IPS DF 19.7 (cell line): Measurements from ENCODE around the gene ONECUT2.

ENCODE experiments used
- DNase-seq: peaks from one replicate; pipeline ENCODE4 v3.0.0-alpha.2; 2013; ENCODE audit warnings: low read depth, low spot score

Gene ONECUT2

DNA sequence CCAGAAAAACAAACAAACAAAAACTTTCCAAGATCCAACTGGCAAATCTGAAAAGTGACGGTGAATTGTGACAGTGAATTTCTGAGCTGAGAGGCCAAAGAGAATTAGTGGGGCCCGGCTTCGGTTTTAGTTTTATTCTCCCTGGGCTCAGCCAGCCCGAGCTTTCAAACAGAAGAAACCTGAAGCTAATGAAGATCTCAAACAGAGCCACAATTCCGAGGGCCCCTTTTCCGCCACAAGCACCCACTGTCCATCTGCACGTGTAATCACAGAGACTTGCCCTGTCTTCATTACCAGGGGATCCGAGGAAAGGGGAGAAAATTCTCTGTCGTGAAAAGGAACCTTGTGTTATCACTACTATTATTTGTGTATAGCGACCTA, 4.2 kb upstream of the ONECUT2 start:
- no peak for DNase-seq

DNA sequence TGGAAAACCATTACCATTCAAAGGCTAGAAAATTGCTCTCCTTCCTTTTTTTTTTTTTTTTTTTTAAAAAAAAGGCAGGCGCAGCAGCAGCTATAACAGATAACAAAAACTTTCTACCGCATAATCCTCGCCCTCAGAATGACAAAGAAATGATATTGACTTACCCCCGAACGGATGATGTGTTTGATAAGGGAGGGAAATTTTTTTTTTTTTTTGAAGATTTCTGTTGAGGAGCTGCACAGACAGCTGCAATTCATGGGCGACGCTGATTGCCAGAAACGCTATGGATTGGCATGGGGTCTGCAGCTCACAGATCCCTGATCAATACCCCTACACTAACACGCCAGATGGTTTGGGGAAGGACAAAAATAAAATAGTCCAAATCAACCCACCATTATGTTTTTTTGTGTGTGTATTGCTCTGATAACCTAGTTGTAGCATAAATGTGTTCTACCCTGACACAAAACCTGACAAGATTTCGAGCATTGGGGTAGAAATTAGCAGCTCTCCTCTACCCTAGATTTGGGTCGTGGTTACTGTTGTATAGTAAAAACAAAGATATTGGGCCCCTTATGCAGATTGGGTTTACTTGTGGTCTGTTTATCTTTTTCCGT, 3.6 kb upstream of the ONECUT2 start:
- DNase-seq = no peak

DNA sequence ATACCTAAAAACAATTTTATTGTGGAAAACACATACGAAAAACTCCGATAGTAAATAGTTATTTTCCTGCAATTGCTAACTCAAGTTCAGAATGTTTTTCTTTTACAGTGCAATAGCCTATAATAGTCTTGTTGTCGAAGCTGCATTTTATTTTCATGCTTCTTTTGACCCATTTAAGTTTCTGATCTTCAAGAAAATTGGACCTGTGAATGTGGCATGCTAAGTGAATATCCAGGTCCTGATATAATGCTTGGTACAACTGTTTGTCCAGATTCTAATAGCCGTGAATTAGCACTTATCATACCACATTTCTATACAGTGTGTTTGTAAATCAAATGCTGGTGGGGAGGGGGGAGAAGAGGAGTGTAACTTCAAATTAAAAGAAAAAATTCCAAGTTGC, 3.0 kb upstream of the ONECUT2 start:
- DNase-seq = no peak

DNA sequence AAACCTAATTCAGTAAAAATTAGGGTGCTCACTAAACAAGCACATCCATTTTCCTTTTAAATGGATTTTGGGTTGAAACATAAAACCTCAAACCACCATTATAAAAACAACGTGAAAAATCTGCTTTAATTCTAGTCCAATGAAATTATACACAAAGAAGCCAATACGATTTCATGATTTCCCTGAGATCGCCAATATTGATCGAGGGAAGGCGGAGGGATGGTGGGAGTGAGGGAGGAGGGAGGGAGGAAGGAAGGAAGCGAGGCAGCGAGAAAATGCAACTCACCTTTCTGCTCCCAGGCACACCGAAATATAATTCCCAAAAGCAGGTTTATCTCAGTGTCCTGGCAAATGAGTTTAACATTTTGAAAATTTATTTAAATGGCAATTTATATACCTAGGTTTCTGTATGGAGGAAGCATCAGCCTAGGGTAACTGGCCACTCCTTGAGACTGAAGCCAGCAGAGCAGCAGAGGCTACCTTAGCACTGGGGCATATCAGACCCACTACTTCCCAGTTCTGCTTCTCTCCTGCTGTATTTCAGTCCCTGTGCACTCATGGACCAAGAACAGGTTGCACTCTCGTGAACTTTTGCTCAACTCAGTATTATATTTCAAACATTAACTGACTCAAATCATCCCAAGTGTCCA, 2.3 kb upstream of the ONECUT2 start:
- no peak for DNase-seq

DNA sequence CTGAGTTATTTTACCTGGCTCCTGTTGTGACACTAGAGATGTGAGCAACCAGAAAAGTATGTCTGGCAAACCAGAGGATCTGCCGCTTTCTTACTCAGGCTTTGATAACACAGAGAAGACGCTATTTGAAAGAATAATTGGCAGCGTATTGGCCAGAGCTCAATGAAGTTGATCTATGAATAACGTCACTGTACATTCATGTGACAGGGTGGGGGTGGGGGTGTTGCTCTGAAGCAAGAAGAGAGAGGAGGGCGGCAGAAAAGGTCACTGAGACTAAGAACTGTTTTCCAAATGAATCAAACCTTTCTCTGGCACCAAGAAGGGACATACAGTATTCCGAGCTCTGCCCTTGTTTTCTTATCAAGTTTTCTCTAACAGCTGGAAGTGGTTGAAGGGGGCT, 1.7 kb upstream of the ONECUT2 start:
- no peak for DNase-seq

DNA sequence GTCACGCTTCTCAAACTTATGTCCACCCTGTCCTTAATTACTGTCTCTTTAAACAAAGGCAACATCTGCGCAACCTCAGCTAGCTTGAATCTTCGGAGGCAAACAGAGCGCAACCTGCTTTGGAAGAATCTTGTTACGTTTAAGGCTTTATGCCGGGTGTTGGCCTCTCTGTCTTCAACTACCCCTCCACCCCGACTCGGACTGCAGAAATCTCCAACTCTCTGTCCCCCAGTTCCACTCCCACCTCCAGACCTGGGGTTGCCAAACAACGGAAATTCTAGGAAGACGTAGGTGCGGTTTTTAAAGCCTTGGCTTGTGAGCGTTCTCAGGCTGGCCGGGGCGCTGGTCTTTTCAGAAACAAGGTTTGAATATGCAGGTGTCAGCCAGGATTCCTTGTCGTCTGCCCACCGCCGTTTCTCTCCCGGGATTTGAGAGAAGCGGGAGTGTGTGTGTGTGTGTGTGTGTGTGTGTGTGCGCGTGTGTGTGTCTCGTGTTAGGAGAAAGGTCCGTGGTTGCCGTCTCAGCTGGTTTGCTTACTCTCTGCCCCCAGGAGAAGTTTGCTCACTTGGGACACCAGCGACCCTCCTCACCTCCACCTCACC, 1.1 kb upstream of the ONECUT2 start:
- DNase-seq = no peak

DNA sequence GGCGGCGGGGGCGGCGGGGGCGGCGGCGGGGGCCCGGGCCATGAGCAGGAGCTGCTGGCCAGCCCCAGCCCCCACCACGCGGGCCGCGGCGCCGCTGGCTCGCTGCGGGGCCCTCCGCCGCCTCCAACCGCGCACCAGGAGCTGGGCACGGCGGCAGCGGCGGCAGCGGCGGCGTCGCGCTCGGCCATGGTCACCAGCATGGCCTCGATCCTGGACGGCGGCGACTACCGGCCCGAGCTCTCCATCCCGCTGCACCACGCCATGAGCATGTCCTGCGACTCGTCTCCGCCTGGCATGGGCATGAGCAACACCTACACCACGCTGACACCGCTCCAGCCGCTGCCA, 644 bp downstream of the ONECUT2 start:
- no peak for DNase-seq

DNA sequence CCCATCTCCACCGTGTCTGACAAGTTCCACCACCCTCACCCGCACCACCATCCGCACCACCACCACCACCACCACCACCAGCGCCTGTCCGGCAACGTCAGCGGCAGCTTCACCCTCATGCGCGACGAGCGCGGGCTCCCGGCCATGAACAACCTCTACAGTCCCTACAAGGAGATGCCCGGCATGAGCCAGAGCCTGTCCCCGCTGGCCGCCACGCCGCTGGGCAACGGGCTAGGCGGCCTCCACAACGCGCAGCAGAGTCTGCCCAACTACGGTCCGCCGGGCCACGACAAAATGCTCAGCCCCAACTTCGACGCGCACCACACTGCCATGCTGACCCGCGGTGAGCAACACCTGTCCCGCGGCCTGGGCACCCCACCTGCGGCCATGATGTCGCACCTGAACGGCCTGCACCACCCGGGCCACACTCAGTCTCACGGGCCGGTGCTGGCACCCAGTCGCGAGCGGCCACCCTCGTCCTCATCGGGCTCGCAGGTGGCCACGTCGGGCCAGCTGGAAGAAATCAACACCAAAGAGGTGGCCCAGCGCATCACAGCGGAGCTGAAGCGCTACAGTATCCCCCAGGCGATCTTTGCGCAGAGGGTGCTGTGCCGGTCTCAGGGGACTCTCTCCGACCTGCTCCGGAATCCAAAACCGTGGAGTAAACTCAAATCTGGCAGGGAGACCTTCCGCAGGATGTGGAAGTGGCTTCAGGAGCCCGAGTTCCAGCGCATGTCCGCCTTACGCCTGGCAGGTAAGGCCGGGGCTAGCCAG, 1.2 kb downstream of the ONECUT2 start:
- DNase-seq = no peak

DNA sequence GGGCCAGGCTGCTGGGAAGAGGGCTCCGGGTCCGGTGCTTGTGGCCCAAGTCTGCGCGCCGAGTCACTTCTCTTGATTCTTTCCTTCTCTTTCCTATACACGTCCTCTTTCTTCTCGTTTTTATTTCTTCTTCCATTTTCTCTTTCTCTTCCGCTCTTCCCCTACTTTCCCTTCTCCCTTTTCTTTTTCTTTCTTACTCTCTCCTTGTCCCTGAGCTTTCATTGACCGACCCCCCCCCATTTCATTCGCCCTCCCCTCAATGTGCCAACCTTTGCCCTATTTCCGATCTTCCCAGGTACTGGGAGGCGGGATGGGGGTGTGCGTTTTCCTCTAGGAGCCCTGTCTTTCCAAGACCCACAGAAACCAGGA, 1.8 kb downstream of the ONECUT2 start:
- DNase-seq = no peak

DNA sequence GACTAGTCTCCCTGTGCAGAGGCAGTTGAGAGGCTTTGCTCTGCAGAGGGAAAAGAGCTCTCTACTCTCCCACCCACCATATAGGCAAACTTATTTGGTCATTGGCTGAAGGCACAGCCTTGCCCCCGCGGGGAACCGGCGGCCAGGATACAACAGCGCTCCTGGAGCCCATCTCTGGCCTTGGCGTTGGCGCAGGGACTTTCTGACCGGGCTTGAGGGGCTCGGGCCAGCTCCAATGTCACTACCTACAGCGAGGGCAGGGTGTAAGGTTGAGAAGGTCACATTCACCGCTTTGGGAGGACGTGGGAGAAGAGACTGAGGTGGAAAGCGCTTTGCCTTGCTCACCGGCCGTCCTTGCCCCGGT, 2.2 kb downstream of the ONECUT2 start:
- no peak for DNase-seq

DNA sequence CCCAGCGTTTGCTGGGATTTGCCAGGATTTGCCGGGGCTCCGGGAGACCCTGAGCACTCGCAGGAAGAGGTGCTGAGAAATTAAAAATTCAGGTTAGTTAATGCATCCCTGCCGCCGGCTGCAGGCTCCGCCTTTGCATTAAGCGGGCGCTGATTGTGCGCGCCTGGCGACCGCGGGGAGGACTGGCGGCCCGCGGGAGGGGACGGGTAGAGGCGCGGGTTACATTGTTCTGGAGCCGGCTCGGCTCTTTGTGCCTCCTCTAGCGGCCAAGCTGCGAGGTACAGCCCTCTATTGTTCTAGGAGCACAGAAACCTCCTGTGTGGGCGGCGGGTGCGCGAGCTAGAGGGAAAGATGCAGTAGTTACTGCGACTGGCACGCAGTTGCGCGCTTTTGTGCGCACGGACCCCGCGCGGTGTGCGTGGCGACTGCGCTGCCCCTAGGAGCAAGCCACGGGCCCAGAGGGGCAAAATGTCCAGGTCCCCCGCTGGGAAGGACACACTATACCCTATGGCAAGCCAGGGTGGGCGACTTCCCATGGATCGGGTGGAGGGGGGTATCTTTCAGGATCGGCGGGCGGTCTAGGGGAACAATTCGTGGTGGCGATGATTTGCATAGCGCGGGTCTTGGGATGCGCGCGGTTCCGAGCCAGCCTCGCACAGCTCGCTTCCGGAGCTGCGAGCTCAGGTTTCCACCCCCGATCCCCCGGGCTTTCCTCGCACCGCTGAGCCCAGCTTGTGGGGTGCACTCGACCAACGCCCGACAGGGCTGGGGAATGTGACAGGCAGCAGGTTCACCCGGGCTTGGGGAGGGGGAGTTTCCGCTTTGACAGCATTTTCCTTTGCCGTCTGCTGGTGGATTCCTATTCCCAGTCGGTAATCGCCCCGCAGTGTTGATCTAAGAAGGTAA, 2.8 kb downstream of the ONECUT2 start:
- DNase-seq = no peak

DNA sequence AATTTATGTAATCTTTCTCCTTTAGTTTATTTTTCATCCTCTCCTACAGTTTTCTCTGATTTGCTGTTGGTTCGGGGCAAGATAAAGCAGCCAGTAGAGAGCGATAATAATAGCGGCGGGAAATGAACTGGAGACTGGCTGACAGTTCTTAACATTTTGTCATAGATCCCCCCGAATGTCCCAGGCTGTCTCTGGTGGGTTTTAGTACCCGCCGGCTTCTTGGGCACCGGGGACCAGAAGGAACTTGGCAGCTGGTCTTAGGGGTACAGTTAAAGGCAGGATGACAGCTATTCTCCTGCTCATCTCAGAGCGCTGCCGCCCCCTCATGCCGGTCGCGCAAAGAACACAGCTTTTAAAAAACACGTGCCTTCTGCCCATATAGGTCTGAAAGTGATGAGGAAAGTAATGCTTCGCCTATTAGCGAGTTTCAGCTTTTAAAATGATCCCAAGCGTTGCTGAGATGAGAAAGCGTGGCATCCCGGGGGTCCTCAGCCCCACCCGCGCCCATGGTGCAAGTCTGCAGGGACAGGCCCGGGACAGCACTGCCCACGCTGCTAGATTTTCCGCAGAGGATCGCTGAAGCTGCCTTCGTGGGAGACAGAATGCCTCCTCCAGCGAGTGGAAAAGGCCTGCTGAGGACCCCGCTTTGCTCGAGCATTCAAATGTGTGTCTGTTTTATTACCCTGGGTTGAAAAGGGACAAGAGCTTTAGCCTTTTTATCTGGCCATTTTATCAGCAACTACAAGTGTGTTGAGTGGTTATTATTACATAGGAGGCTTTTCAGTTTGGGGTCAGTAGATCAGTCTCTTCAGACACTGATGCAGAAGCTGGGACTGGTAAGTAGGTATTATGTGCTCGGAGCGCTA, 3.8 kb downstream of the ONECUT2 start:
- no peak for DNase-seq

DNA sequence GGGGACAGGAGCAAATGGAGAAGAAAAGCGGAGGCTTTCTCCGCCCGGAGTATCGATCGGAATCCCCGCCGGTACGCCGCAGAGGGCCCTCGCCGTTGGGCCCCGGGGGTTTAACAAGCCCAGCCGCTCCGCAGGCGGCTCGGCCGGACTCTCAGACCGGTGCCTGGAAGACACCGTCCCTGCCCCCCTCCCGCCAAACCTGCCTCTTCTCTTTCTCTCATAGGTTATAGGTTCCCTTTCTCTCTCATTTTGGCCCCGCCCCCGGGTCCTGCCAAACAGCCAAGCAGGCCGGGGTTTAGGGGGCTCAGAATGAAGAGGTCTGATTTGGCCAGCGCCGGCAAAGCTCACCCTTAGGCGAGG, 4.4 kb downstream of the ONECUT2 start:
- no peak for DNase-seq

DNA sequence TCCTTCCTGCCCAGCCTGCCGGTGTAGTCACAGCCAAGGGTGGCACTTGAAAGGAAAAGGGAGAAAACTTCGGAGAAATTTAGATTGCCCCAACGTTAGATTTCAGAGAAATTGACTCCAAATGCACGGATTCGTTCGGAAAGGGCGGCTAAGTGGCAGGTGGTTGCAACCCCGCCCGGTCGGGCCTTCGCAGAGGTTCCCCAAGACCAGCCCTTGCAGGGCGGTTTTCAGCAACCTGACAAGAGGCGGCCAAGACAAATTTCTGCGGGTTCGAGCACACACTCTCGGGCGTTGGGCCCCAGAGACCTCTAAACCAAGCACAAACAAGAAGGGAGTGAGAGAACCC, 4.8 kb downstream of the ONECUT2 start:
- DNase-seq = no peak

DNA sequence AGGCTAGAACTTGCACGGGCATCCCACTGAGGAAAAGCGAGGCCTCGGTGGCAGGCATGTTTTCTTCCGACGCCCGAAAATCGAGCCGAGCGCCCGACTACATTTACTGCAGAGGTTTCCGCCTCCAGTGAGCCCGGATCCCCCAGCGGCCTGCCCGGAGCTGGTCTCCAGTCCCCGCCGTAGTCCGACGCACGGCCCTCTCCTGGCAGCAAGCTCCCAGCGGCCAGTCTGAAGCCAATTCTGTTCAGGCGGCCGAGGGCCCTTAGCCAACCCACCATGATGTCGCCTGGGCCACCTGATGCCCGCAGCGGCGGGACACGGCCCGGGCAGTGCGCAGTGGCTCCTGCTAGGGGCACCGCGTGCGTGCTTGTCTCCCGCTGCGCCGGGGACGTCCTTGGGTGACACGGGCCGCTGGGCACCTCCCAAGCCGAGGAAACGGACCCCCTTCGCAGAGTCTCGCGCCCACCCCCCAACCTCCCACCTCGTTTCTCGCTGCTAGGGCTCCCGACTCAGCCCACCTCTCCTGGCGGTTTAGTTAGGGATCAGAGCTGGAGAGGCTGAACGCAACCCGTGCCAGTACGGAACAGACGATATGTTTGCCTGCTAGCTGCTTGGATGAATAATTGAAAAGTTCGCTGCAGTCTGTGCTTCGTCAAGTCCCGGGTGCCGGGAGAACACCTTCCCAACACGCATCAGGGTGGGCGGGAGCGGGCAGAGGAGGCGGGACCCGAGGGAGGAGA, 5.3 kb downstream of the ONECUT2 start:
- no peak for DNase-seq

DNA sequence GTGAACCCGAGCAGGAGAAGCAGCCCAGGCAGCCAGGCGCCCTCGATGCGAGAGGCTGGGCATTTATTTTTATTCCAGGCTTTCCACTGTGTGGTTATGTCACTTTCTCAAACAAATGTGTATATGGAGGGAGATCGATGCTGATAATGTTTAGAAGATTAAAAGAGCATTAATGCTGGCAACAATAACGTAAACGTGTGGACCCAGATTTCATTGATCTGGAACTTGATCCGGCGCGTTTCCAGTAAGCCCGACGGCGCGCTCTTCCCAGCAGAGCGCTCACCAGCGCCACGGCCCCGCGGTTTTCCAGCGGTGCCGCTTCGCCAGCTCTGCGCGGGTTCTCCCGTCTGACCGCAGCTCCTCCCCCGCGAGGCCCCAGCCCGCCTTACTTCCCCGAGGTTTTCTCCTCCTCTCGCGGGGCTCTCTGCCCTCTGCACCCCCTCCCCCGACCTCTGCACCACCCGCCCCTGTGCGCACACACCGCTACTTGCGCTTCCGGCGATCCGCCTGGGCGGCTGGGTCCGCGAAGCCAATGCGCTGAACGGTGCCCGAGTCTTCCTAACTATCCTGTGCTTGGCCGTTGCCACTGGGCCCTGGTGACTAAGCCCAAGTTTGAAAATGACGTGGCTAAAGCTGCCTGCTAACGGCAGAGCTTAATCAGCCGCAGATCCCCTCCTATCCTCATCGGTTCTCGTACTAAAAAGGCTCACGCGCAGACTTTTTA, 6.1 kb downstream of the ONECUT2 start:
- DNase-seq = no peak

DNA sequence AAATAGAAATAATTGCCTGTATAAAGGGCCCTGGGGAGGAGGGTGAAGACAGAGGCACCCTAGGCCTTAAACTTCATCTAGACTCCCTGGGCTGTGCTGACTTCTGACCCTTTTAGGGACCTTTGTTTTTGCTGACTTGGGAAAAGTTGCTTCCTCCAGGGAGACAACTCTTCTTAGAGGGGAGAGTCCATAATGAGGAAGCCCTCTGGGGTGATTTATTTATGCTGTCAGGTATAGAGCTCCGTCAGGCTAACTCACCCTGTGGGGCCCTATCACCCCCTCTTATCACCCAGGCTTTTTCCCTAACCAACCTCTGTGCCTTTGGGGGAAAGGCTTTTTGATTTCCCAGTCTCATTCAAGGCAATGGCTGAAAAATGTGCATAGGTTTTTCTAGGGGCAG, 8.1 kb downstream of the ONECUT2 start:
- DNase-seq = no peak

DNA sequence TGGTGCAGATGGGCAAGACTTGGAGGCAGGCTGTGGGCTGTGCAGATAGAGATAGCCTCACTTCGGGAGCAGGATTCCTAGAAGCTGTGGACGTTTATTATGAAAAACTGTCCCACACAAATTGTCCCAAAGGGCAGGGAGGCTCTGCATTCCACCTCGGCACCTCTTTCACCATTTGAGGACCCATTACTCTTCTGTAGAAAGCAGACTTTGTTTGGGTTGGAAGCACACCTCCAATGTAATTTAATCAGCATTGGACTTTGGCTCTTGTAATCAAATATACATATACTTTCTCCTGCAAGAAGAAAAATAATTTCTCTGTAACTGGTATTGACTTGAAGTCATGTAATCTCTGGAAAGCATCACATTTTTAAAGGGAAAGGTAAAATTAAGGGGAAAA, 8.5 kb downstream of the ONECUT2 start:
- no peak for DNase-seq

DNA sequence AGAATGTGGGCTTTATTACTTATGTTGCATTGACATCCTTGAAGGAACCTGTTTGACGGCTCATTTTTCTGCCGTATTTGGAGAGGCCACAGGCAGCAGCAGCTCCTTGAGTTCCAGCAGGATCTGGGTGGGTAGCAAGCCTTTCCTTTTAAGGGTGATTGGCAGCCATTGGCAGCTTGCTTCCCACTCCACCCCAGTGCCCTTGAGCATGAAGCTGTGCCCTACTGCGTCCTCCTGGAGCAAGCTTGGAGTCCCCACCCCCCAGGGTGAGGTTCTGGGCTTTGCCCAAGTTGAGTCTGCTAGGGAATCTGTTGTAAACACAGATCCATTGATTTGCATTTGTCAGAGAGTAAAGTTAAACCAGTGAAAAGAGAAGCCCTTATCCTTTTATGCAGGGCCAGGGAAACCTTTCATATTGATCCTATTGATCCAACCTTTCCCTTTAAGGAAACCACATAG, 9.2 kb downstream of the ONECUT2 start:
- DNase-seq = no peak
